ENCODE measurements around the gene TOP1.

DNA sequence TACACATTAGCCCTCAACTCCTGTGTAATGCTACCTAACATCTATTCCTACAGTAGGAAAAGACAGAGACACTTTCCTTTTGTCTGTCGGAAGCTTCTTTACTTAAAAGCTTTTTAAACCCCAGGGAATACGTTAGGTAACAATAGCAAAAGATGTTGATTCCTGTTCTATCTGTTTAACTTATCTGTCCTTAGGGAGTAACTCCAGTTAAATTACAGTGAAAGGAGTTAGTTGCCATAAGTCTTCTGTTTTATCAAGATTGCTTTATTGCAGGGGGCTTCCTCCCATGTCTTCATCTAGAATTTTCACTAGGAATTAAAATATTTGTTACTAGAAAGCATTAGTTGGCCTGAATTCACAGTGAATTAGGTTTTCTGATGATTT lies 26.2 kb downstream of the TOP1 start:
- no peak for TF ChIP-seq POLR2A (IDR thresholded peaks at IDR 0.05)
- TF ChIP-seq, protein P1, sequence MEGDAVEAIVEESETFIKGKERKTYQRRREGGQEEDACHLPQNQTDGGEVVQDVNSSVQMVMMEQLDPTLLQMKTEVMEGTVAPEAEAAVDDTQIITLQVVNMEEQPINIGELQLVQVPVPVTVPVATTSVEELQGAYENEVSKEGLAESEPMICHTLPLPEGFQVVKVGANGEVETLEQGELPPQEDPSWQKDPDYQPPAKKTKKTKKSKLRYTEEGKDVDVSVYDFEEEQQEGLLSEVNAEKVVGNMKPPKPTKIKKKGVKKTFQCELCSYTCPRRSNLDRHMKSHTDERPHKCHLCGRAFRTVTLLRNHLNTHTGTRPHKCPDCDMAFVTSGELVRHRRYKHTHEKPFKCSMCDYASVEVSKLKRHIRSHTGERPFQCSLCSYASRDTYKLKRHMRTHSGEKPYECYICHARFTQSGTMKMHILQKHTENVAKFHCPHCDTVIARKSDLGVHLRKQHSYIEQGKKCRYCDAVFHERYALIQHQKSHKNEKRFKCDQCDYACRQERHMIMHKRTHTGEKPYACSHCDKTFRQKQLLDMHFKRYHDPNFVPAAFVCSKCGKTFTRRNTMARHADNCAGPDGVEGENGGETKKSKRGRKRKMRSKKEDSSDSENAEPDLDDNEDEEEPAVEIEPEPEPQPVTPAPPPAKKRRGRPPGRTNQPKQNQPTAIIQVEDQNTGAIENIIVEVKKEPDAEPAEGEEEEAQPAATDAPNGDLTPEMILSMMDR (IDR thresholded peaks at IDR 0.05 in 4 of 5, conservative IDR thresholded peaks at IDR 0.05 in 1 of 5) = no peak
